GM23338 (cell line): ENCODE measurements around the gene RAD51B. TPM values are rescaled to one million over a fixed set of nuclear protein-coding genes. Genes with fewer than 3 reads are reported as not detected.

Source experiments
- ATAC-seq: fragments of 200-7000 bp; cut with Tn5 transposase; 3 replicates; pipeline ENCODE4 v1.9.1; 2020
- DNase-seq: peaks from one replicate; pipeline ENCODE4 v3.0.0-alpha.2; 2015; ENCODE audit warnings: low spot score
- H2AFZ ChIP-seq: fragments of 200-600 bp; sonication (generic); 2 replicates; pipeline ENCODE4 v1.8.0; 2016; ENCODE audit warnings: antibody characterized with exemption, mild to moderate bottlenecking, moderate library complexity
- H3F3A ChIP-seq: fragments of 200-600 bp; sonication (generic); replicated peaks from 2 replicates; pipeline ENCODE4 v1.8.0; 2017; ENCODE audit warnings: antibody characterized with exemption, mixed run types, low read depth
- H3K27ac ChIP-seq: fragments of 200-600 bp; sonication (generic); 2 replicates; pipeline ENCODE4 v1.6.1; 2016; ENCODE audit warnings: low read depth
- H3K27me3 ChIP-seq: fragments of 200-600 bp; sonication (generic); 2 replicates; pipeline ENCODE4 v1.8.0; 2016; ENCODE audit warnings: mild to moderate bottlenecking, mixed run types, moderate library complexity; ENCODE audit not compliant: insufficient read depth
- H3K36me3 ChIP-seq: fragments of 200-600 bp; sonication (generic); 2 replicates; pipeline ENCODE4 v1.8.0; 2016; ENCODE audit warnings: mild to moderate bottlenecking; ENCODE audit not compliant: insufficient read depth
- H3K4me1 ChIP-seq: fragments of 200-600 bp; sonication (generic); 2 replicates; pipeline ENCODE4 v1.8.0; 2016; ENCODE audit warnings: mild to moderate bottlenecking, moderate library complexity; ENCODE audit not compliant: insufficient read depth
- H3K4me2 ChIP-seq: fragments of 200-600 bp; sonication (generic); 2 replicates; pipeline ENCODE4 v1.7.1; 2017; ENCODE audit warnings: mixed run types
- H3K4me3 ChIP-seq: fragments of 200-600 bp; sonication (generic); 2 replicates; pipeline ENCODE4 v1.6.1; 2016; ENCODE audit warnings: mixed run types
- H3K79me2 ChIP-seq: fragments of 200-600 bp; sonication (generic); replicated peaks from 2 replicates; pipeline ENCODE4 v1.8.0; 2017; ENCODE audit warnings: mild to moderate bottlenecking; ENCODE audit not compliant: insufficient read depth
- H3K9me2 ChIP-seq: fragments of 200-600 bp; sonication (generic); 2 replicates; pipeline ENCODE4 v1.8.0; 2017; ENCODE audit not compliant: insufficient read depth
- H4K20me1 ChIP-seq: fragments of 200-600 bp; sonication (generic); replicated peaks from 2 replicates; pipeline ENCODE4 v1.8.0; 2017; ENCODE audit warnings: mild to moderate bottlenecking; ENCODE audit not compliant: insufficient read depth
- H3K27ac Mint-ChIP-seq: 2 replicates; pipeline ENCODE4 v1.8.0; 2020; ENCODE audit warnings: inconsistent platforms, mild to moderate bottlenecking, moderate library complexity, mixed read lengths
- H3K27me3 Mint-ChIP-seq: 3 replicates; pipeline ENCODE4 v1.8.0; 2022; ENCODE audit warnings: low read depth, mild to moderate bottlenecking, moderate library complexity, mixed read lengths, inconsistent platforms; ENCODE audit not compliant: insufficient read depth, poor library complexity
- H3K36me3 Mint-ChIP-seq: 3 replicates; pipeline ENCODE4 v1.8.0; 2021; ENCODE audit warnings: low read depth, mild to moderate bottlenecking, inconsistent platforms, moderate library complexity, mixed read lengths
- H3K4me1 Mint-ChIP-seq: 3 replicates; pipeline ENCODE4 v1.8.0; 2020; ENCODE audit warnings: mild to moderate bottlenecking, inconsistent platforms, mixed read lengths
- H3K4me3 Mint-ChIP-seq: 3 replicates; pipeline ENCODE4 v1.8.0; 2021; ENCODE audit warnings: moderate library complexity, mild to moderate bottlenecking, inconsistent platforms, mixed read lengths
- H3K9me3 Mint-ChIP-seq: 3 replicates; pipeline ENCODE4 v1.8.0; 2020; ENCODE audit warnings: moderate library complexity, mild to moderate bottlenecking, inconsistent platforms, mixed read lengths
- CREB1 ChIP-seq: fragments of 250-450 bp; sonication (Bioruptor Pico); IDR thresholded peaks from 2 replicates; pipeline ENCODE4 v1.5.0; 2020; ENCODE audit warnings: low read depth, mild to moderate bottlenecking, moderate library complexity
- EZH2 ChIP-seq: fragments of 200-600 bp; sonication (generic); IDR thresholded peaks from one replicate; pipeline ENCODE4 v1.8.0; 2017; ENCODE audit warnings: antibody characterized with exemption, mild to moderate bottlenecking, low read depth; ENCODE audit not compliant: unreplicated experiment
- EZH2phosphoT487 ChIP-seq: fragments of 200-600 bp; sonication (generic); IDR thresholded peaks from one replicate; pipeline ENCODE4 v1.8.1; 2018; ENCODE audit warnings: antibody characterized with exemption; ENCODE audit not compliant: unreplicated experiment
- JUNB ChIP-seq: IDR thresholded peaks from one replicate; pipeline ENCODE4 v1.6.1; 2016; ENCODE audit warnings: antibody characterized with exemption; ENCODE audit not compliant: unreplicated experiment
- NANOG ChIP-seq: IDR thresholded peaks from 2 replicates; pipeline ENCODE4 v1.6.1; 2016; ENCODE audit warnings: antibody characterized with exemption, borderline replicate concordance
- POLR2AphosphoS5 ChIP-seq: IDR thresholded peaks from 2 replicates; pipeline ENCODE4 v1.6.1; 2016; ENCODE audit warnings: antibody characterized with exemption, low read depth
- STAT1 ChIP-seq: IDR thresholded peaks from one replicate; pipeline ENCODE4 v1.6.1; 2016; ENCODE audit warnings: antibody characterized with exemption; ENCODE audit not compliant: unreplicated experiment
- ZNF114 ChIP-seq: fragments of 250-450 bp; sonication (Bioruptor Pico); IDR thresholded peaks from 2 replicates; pipeline ENCODE4 v1.5.0; 2020; ENCODE audit warnings: mild to moderate bottlenecking, moderate library complexity
- ZNF331 ChIP-seq: fragments of 250-450 bp; sonication (Bioruptor Pico); IDR thresholded peaks from 2 replicates; pipeline ENCODE4 v1.5.0; 2020; ENCODE audit warnings: low read depth, mild to moderate bottlenecking, moderate library complexity
- polyA plus RNA-seq: library from polyadenylated mRNA; unstranded; fragments of >200 nt; fragmentation: Nextera tagmentation; extraction: Ambion mirVana; gene quantifications from 2 replicates; pipeline ENCODE4 v1.2.1, GENCODE V29; 2016
- total RNA-seq: library from RNA; depleted of rRNA; stranded (reverse); fragments of >200 nt; shearing (Covaris generic); gene quantifications from 2 replicates; pipeline ENCODE4 v1.2.3, GENCODE V29; 2014
- TF ChIP-seq, protein P1 (sequence below), 2 experiments: fragments of 200-600 bp in 1 of 2; sonication (generic) in 1 of 2; conservative IDR thresholded peaks; 2 replicates each; pipeline versions ENCODE4 v1.5.1 to v1.6.1; 2016 to 2017; ENCODE audit warnings: antibody characterized with exemption in 2 of 2, low read depth in 2 of 2, mild to moderate bottlenecking in 2 of 2, moderate library complexity in 1 of 2
- TF ChIP-seq, protein P2 (sequence below): IDR thresholded peaks from one replicate; pipeline ENCODE4 v1.6.1; 2018; ENCODE audit warnings: antibody characterized with exemption; ENCODE audit not compliant: unreplicated experiment
- TF ChIP-seq, protein P3 (sequence below): IDR thresholded peaks from 2 replicates; pipeline ENCODE4 v1.6.1; 2016; ENCODE audit warnings: antibody characterized with exemption
- TF ChIP-seq, protein P4 (sequence below): fragments of 250-450 bp; sonication (Bioruptor Pico); IDR thresholded peaks from 2 replicates; pipeline ENCODE4 v1.5.0; 2020; ENCODE audit warnings: mild to moderate bottlenecking, moderate library complexity

Gene RAD51B
- total and polyA plus RNA-seq, 2 experiments from 2014 or later = 15.7 to 29.1 TPM

DNA sequence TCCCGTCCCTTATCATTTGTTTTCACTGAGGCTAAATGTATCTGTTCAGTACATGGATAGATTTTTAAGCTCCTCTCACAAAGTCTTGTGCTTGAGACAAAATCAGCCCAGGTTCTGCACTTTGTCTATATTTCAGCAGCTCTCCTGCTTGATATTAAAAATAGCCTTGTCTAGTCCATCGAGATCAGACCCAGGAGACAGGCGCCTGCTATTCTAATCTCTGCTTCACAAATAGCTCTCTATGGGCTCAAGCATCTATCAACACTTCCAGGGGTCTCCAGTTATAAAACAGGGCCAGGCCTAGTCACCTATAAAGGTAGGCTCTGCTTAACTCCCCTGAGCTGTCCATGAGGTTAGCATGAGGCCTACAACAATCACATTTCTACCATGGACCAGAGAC lies 910.8 kb downstream of the RAD51B start:
- Histone ChIP-seq H2AFZ (peak overlapping the region; percentile 98; the same call in 1 of the 2 replicates), H3K36me3 (no peaks in the 10 kb centered on the region), H3K27ac (no peak overlapping the region), H4K20me1 (no peaks in the 10 kb centered on the region), H3F3A (no peaks in the 10 kb centered on the region), H3K9me2 (no peaks in the 10 kb centered on the region), H3K79me2 (no peaks in the 10 kb centered on the region), H3K27me3 (no peaks in the 10 kb centered on the region), H3K4me1 (peaks cover 15% of the 10 kb centered on the region), H3K4me2 (no peak overlapping the region), H3K4me3 (no peak overlapping the region)
- ATAC-seq (no peak), DNase-seq (no peak)
- Mint-ChIP-seq H3K4me1 (peaks cover 22% of the 10 kb centered on the region), H3K9me3 (no peaks in the 10 kb centered on the region), H3K4me3 (no peak overlapping the region), H3K27ac (no peak overlapping the region), H3K27me3 (peaks cover 6% of the 10 kb centered on the region), H3K36me3 (no peaks in the 10 kb centered on the region)
- TF ChIP-seq NANOG (no peak), ZNF331 (CRISPR knock-in tag) (no peak), CREB1 (no peak), ZNF114 (CRISPR knock-in tag) (no peak), EZH2 (no peak), STAT1 (no peak), POLR2AphosphoS5 (no peak), EZH2phosphoT487 (no peak), JUNB (no peak)
- TF ChIP-seq, protein P1, sequence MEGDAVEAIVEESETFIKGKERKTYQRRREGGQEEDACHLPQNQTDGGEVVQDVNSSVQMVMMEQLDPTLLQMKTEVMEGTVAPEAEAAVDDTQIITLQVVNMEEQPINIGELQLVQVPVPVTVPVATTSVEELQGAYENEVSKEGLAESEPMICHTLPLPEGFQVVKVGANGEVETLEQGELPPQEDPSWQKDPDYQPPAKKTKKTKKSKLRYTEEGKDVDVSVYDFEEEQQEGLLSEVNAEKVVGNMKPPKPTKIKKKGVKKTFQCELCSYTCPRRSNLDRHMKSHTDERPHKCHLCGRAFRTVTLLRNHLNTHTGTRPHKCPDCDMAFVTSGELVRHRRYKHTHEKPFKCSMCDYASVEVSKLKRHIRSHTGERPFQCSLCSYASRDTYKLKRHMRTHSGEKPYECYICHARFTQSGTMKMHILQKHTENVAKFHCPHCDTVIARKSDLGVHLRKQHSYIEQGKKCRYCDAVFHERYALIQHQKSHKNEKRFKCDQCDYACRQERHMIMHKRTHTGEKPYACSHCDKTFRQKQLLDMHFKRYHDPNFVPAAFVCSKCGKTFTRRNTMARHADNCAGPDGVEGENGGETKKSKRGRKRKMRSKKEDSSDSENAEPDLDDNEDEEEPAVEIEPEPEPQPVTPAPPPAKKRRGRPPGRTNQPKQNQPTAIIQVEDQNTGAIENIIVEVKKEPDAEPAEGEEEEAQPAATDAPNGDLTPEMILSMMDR (conservative IDR thresholded peaks at IDR 0.05; ENCODE audit: low read depth in 2 of 2) = no peak
- TF ChIP-seq, protein P2, sequence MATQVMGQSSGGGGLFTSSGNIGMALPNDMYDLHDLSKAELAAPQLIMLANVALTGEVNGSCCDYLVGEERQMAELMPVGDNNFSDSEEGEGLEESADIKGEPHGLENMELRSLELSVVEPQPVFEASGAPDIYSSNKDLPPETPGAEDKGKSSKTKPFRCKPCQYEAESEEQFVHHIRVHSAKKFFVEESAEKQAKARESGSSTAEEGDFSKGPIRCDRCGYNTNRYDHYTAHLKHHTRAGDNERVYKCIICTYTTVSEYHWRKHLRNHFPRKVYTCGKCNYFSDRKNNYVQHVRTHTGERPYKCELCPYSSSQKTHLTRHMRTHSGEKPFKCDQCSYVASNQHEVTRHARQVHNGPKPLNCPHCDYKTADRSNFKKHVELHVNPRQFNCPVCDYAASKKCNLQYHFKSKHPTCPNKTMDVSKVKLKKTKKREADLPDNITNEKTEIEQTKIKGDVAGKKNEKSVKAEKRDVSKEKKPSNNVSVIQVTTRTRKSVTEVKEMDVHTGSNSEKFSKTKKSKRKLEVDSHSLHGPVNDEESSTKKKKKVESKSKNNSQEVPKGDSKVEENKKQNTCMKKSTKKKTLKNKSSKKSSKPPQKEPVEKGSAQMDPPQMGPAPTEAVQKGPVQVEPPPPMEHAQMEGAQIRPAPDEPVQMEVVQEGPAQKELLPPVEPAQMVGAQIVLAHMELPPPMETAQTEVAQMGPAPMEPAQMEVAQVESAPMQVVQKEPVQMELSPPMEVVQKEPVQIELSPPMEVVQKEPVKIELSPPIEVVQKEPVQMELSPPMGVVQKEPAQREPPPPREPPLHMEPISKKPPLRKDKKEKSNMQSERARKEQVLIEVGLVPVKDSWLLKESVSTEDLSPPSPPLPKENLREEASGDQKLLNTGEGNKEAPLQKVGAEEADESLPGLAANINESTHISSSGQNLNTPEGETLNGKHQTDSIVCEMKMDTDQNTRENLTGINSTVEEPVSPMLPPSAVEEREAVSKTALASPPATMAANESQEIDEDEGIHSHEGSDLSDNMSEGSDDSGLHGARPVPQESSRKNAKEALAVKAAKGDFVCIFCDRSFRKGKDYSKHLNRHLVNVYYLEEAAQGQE = no peak
- TF ChIP-seq, protein P3, sequence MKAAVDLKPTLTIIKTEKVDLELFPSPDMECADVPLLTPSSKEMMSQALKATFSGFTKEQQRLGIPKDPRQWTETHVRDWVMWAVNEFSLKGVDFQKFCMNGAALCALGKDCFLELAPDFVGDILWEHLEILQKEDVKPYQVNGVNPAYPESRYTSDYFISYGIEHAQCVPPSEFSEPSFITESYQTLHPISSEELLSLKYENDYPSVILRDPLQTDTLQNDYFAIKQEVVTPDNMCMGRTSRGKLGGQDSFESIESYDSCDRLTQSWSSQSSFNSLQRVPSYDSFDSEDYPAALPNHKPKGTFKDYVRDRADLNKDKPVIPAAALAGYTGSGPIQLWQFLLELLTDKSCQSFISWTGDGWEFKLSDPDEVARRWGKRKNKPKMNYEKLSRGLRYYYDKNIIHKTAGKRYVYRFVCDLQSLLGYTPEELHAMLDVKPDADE = no peak
- TF ChIP-seq, protein P4, sequence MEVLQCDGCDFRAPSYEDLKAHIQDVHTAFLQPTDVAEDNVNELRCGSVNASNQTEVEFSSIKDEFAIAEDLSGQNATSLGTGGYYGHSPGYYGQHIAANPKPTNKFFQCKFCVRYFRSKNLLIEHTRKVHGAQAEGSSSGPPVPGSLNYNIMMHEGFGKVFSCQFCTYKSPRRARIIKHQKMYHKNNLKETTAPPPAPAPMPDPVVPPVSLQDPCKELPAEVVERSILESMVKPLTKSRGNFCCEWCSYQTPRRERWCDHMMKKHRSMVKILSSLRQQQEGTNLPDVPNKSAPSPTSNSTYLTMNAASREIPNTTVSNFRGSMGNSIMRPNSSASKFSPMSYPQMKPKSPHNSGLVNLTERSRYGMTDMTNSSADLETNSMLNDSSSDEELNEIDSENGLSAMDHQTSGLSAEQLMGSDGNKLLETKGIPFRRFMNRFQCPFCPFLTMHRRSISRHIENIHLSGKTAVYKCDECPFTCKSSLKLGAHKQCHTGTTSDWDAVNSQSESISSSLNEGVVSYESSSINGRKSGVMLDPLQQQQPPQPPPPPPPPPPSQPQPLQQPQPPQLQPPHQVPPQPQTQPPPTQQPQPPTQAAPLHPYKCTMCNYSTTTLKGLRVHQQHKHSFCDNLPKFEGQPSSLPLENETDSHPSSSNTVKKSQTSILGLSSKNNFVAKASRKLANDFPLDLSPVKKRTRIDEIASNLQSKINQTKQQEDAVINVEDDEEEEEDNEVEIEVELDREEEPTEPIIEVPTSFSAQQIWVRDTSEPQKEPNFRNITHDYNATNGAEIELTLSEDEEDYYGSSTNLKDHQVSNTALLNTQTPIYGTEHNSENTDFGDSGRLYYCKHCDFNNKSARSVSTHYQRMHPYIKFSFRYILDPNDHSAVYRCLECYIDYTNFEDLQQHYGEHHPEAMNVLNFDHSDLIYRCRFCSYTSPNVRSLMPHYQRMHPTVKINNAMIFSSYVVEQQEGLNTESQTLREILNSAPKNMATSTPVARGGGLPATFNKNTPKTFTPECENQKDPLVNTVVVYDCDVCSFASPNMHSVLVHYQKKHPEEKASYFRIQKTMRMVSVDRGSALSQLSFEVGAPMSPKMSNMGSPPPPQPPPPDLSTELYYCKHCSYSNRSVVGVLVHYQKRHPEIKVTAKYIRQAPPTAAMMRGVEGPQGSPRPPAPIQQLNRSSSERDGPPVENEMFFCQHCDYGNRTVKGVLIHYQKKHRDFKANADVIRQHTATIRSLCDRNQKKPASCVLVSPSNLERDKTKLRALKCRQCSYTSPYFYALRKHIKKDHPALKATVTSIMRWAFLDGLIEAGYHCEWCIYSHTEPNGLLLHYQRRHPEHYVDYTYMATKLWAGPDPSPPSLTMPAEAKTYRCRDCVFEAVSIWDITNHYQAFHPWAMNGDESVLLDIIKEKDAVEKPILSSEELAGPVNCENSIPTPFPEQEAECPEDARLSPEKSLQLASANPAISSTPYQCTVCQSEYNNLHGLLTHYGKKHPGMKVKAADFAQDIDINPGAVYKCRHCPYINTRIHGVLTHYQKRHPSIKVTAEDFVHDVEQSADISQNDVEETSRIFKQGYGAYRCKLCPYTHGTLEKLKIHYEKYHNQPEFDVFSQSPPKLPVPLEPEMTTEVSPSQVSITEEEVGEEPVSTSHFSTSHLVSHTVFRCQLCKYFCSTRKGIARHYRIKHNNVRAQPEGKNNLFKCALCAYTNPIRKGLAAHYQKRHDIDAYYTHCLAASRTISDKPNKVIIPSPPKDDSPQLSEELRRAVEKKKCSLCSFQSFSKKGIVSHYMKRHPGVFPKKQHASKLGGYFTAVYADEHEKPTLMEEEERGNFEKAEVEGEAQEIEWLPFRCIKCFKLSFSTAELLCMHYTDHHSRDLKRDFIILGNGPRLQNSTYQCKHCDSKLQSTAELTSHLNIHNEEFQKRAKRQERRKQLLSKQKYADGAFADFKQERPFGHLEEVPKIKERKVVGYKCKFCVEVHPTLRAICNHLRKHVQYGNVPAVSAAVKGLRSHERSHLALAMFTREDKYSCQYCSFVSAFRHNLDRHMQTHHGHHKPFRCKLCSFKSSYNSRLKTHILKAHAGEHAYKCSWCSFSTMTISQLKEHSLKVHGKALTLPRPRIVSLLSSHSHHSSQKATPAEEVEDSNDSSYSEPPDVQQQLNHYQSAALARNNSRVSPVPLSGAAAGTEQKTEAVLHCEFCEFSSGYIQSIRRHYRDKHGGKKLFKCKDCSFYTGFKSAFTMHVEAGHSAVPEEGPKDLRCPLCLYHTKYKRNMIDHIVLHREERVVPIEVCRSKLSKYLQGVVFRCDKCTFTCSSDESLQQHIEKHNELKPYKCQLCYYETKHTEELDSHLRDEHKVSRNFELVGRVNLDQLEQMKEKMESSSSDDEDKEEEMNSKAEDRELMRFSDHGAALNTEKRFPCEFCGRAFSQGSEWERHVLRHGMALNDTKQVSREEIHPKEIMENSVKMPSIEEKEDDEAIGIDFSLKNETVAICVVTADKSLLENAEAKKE = no peak
